ENCODE data around the gene ROBO3.
A peak's percentile ranks its signal among the peaks of the same experiment; 100 is the strongest.

ROBO3 gene

GRCh38 chr11:124864176-124864891 lies 898 bp upstream of the ROBO3 start:
- no peaks in the 10 kb centered on the region for H3K36me3 ChIP-seq (ENCODE audit: control insufficient read depth in 4 of 4, insufficient read depth in 4 of 4, low read length in 3 of 4)

GRCh38 chr11:124864892-124865180 lies 396 bp upstream of the ROBO3 start:
- H3K9me3 ChIP-seq (ENCODE audit: control extremely low read depth in 1 of 5, control insufficient read depth in 4 of 5, insufficient read depth in 2 of 5, low read depth in 1 of 5, low read length in 4 of 5), result peaks cover 0 to 4% (median 3%) of the 10 kb centered on the region in 5 experiments
- ChIA-PET CTCF (interaction anchor here (1.7 to 2.8 kb wide), 5 partner anchors 9 to 220 kb away, joined by 6 to 16 read pairs (median 11); no protein-coding TSS in a partner anchor), POLR2A (no interaction called here)
- no peak overlapping the region for H3K4me3 ChIP-seq (ENCODE audit: control insufficient read depth in 1 of 7, extremely low read depth in 1 of 7, insufficient read depth in 4 of 7, low read depth in 2 of 7, low read length in 6 of 7)
- H3K27ac ChIP-seq (ENCODE audit: insufficient read depth in 1 of 2, low read depth in 1 of 2, low read length in 2 of 2, poor library complexity in 1 of 2, severe bottlenecking in 2 of 2), result no peak overlapping the region
- H3K4me1 ChIP-seq (ENCODE audit: control extremely low read depth in 1 of 4, control insufficient read depth in 4 of 4, insufficient read depth in 4 of 4, low read length in 3 of 4), result peaks cover 0 to 35% (median 20%) of the 10 kb centered on the region in 4 experiments
- no peaks in the 10 kb centered on the region for H3K36me3 ChIP-seq (ENCODE audit: control insufficient read depth in 4 of 4, insufficient read depth in 4 of 4, low read length in 3 of 4)
- whole genome bisulfite sequencing (ENCODE audit: insufficient coverage), result 9% methylated on average over 9 of the region's 9 CpGs
- DNase-seq, result no peak
- peaks cover 8 to 97% (median 75%) of the 10 kb centered on the region in 5 experiments for H3K27me3 ChIP-seq (replicated peaks in 2 of 5; ENCODE audit: control insufficient read depth in 4 of 5, insufficient read depth in 5 of 5, low read length in 4 of 5)

More at GRCh38 chr11:124864176-124864891, 898 bp upstream of the ROBO3 start:
- Histone ChIP-seq H3K4me3 (ENCODE audit: control insufficient read depth in 1 of 7, extremely low read depth in 1 of 7, insufficient read depth in 4 of 7, low read depth in 2 of 7, low read length in 6 of 7) (no peak overlapping the region), H3K27ac (ENCODE audit: insufficient read depth in 1 of 2, low read depth in 1 of 2, low read length in 2 of 2, poor library complexity in 1 of 2, severe bottlenecking in 2 of 2) (no peak overlapping the region), H3K9me3 (ENCODE audit: control extremely low read depth in 1 of 5, control insufficient read depth in 4 of 5, insufficient read depth in 2 of 5, low read depth in 1 of 5, low read length in 4 of 5) (peaks cover 0 to 4% (median 3%) of the 10 kb centered on the region in 5 experiments), H3K4me1 (ENCODE audit: control extremely low read depth in 1 of 4, control insufficient read depth in 4 of 4, insufficient read depth in 4 of 4, low read length in 3 of 4) (peaks cover 0 to 34% (median 19%) of the 10 kb centered on the region in 4 experiments), H3K27me3 (replicated peaks in 2 of 5; ENCODE audit: control insufficient read depth in 4 of 5, insufficient read depth in 5 of 5, low read length in 4 of 5) (peaks cover 10 to 97% (median 70%) of the 10 kb centered on the region in 5 experiments)
- POLR2A ChIA-PET, result no interaction called here
- CTCF ChIA-PET, result interaction anchor here (0.8 to 2.2 kb wide), 3 partner anchors 18 to 194 kb away, joined by 3 to 16 read pairs (median 4); no protein-coding TSS in a partner anchor
- DNase-seq, result no peak
- WGBS (ENCODE audit: insufficient coverage), result 20% methylated on average over 12 of the region's 18 CpGs

- DNase-seq, result peak; percentile 42 to 68 (median 62)
- Histone ChIP-seq H3K4me3 (ENCODE audit: control insufficient read depth in 1 of 7, extremely low read depth in 1 of 7, insufficient read depth in 4 of 7, low read depth in 2 of 7, low read length in 6 of 7) (peak overlapping the region in 4 of 7 experiments; percentile 23 to 61 (median 56)), H3K4me1 (ENCODE audit: control extremely low read depth in 1 of 4, control insufficient read depth in 4 of 4, insufficient read depth in 4 of 4, low read length in 3 of 4) (peaks cover 0 to 35% (median 20%) of the 10 kb centered on the region in 4 experiments), H3K36me3 (ENCODE audit: control insufficient read depth in 4 of 4, insufficient read depth in 4 of 4, low read length in 3 of 4) (no peaks in the 10 kb centered on the region), H3K27me3 (replicated peaks in 2 of 5; ENCODE audit: control insufficient read depth in 4 of 5, insufficient read depth in 5 of 5, low read length in 4 of 5) (peaks cover 8 to 100% (median 80%) of the 10 kb centered on the region in 5 experiments), H3K9me3 (ENCODE audit: control extremely low read depth in 1 of 5, control insufficient read depth in 4 of 5, insufficient read depth in 2 of 5, low read depth in 1 of 5, low read length in 4 of 5) (peaks cover 0 to 4% (median 3%) of the 10 kb centered on the region in 5 experiments), H3K27ac (ENCODE audit: insufficient read depth in 1 of 2, low read depth in 1 of 2, low read length in 2 of 2, poor library complexity in 1 of 2, severe bottlenecking in 2 of 2) (no peak overlapping the region)
- 2% methylated on average over 33 of the region's 62 CpGs for WGBS (ENCODE audit: insufficient coverage)
- CTCF ChIA-PET, result interaction anchor here (0.8 to 2.8 kb wide), 37 partner anchors 8 to 464 kb away, joined by 3 to 42 read pairs (median 5); partner anchors contain the start of genes HEPN1 and ROBO4
- POLR2A ChIA-PET, result interaction anchor here (0.5 to 1.0 kb wide), 2 partner anchors 12 to 553 kb away, joined by 3 to 11 read pairs; no protein-coding TSS in a partner anchor
These were observed 945 bp downstream of the ROBO3 start for GRCh38 chr11:124865902-124866851.

GRCh38 chr11:124867700-124868099 lies 2.5 kb downstream of the ROBO3 start:
- 6% methylated on average over 8 of the region's 8 CpGs for WGBS (ENCODE audit: insufficient coverage)
- ChIA-PET POLR2A (no interaction called here), CTCF (interaction anchor here (0.7 to 2.8 kb wide), 12 partner anchors 10 to 245 kb away, joined by 3 to 42 read pairs (median 6); partner anchors contain the start of gene TBRG1)
- no peak overlapping the region for H3K27ac ChIP-seq (ENCODE audit: insufficient read depth in 1 of 2, low read depth in 1 of 2, low read length in 2 of 2, poor library complexity in 1 of 2, severe bottlenecking in 2 of 2)
- peaks cover 0 to 35% (median 20%) of the 10 kb centered on the region in 4 experiments for H3K4me1 ChIP-seq (ENCODE audit: control extremely low read depth in 1 of 4, control insufficient read depth in 4 of 4, insufficient read depth in 4 of 4, low read length in 3 of 4)
- H3K9me3 ChIP-seq (ENCODE audit: control extremely low read depth in 1 of 5, control insufficient read depth in 4 of 5, insufficient read depth in 2 of 5, low read depth in 1 of 5, low read length in 4 of 5), result peaks cover 0 to 4% (median 3%) of the 10 kb centered on the region in 5 experiments
- H3K4me3 ChIP-seq (ENCODE audit: control insufficient read depth in 1 of 7, extremely low read depth in 1 of 7, insufficient read depth in 4 of 7, low read depth in 2 of 7, low read length in 6 of 7), result no peak overlapping the region
- H3K36me3 ChIP-seq (ENCODE audit: control insufficient read depth in 4 of 4, insufficient read depth in 4 of 4, low read length in 3 of 4), result no peaks in the 10 kb centered on the region
- peak; percentile 54 to 66 (median 65) for DNase-seq
- H3K27me3 ChIP-seq (replicated peaks in 2 of 5; ENCODE audit: control insufficient read depth in 4 of 5, insufficient read depth in 5 of 5, low read length in 4 of 5), result peaks cover 8 to 100% (median 71%) of the 10 kb centered on the region in 5 experiments

GRCh38 chr11:124868331-124869274 lies 3.4 kb downstream of the ROBO3 start:
- no peak overlapping the region for H3K27ac ChIP-seq (ENCODE audit: insufficient read depth in 1 of 2, low read depth in 1 of 2, low read length in 2 of 2, poor library complexity in 1 of 2, severe bottlenecking in 2 of 2)
- peak overlapping the region in 2 of 7 experiments; percentile 31 to 34 for H3K4me3 ChIP-seq (ENCODE audit: control insufficient read depth in 1 of 7, extremely low read depth in 1 of 7, insufficient read depth in 4 of 7, low read depth in 2 of 7, low read length in 6 of 7)
- no peaks in the 10 kb centered on the region for H3K36me3 ChIP-seq (ENCODE audit: control insufficient read depth in 4 of 4, insufficient read depth in 4 of 4, low read length in 3 of 4)
- H3K4me1 ChIP-seq (ENCODE audit: control extremely low read depth in 1 of 4, control insufficient read depth in 4 of 4, insufficient read depth in 4 of 4, low read length in 3 of 4), result peaks cover 0 to 31% (median 19%) of the 10 kb centered on the region in 4 experiments
- POLR2A ChIA-PET, result no interaction called here
- peaks cover 0 to 4% (median 3%) of the 10 kb centered on the region in 5 experiments for H3K9me3 ChIP-seq (ENCODE audit: control extremely low read depth in 1 of 5, control insufficient read depth in 4 of 5, insufficient read depth in 2 of 5, low read depth in 1 of 5, low read length in 4 of 5)
- DNase-seq, result no peak
- peaks cover 5 to 100% (median 65%) of the 10 kb centered on the region in 5 experiments for H3K27me3 ChIP-seq (replicated peaks in 2 of 5; ENCODE audit: control insufficient read depth in 4 of 5, insufficient read depth in 5 of 5, low read length in 4 of 5)
- CTCF ChIA-PET, result interaction anchor here (1.0 to 3.0 kb wide), 4 partner anchors 8 to 23 kb away, joined by 3 to 9 read pairs (median 3); no protein-coding TSS in a partner anchor
- 10% methylated on average over 37 of the region's 63 CpGs for WGBS (ENCODE audit: insufficient coverage)

- no peak for DNase-seq
- Histone ChIP-seq H3K36me3 (ENCODE audit: control insufficient read depth in 4 of 4, insufficient read depth in 4 of 4, low read length in 3 of 4) (no peaks in the 10 kb centered on the region), H3K4me1 (ENCODE audit: control extremely low read depth in 1 of 4, control insufficient read depth in 4 of 4, insufficient read depth in 4 of 4, low read length in 3 of 4) (peaks cover 0 to 31% (median 19%) of the 10 kb centered on the region in 4 experiments), H3K27me3 (replicated peaks in 2 of 5; ENCODE audit: control insufficient read depth in 4 of 5, insufficient read depth in 5 of 5, low read length in 4 of 5) (peaks cover 4 to 100% (median 64%) of the 10 kb centered on the region in 5 experiments), H3K4me3 (ENCODE audit: control insufficient read depth in 1 of 7, extremely low read depth in 1 of 7, insufficient read depth in 4 of 7, low read depth in 2 of 7, low read length in 6 of 7) (peak overlapping the region in 2 of 7 experiments; percentile 34 to 44), H3K9me3 (ENCODE audit: control extremely low read depth in 1 of 5, control insufficient read depth in 4 of 5, insufficient read depth in 2 of 5, low read depth in 1 of 5, low read length in 4 of 5) (peaks cover 0 to 4% (median 3%) of the 10 kb centered on the region in 5 experiments), H3K27ac (ENCODE audit: insufficient read depth in 1 of 2, low read depth in 1 of 2, low read length in 2 of 2, poor library complexity in 1 of 2, severe bottlenecking in 2 of 2) (no peak overlapping the region)
- CTCF ChIA-PET, result interaction anchor here (0.7 to 3.0 kb wide), 8 partner anchors 9 to 226 kb away, joined by 3 to 9 read pairs (median 3); no protein-coding TSS in a partner anchor
- POLR2A ChIA-PET, result no interaction called here
- 6% methylated on average over 8 of the region's 16 CpGs for WGBS (ENCODE audit: insufficient coverage)
These were observed 4.1 kb downstream of the ROBO3 start for GRCh38 chr11:124869331-124869730.
